ENCODE measurements around the gene TBCD.

GRCh38 chr17:82862737-82863382, 111.0 kb downstream of the TBCD start:
- TF ChIP-seq CTCF (conservative IDR thresholded peaks at IDR 0.05; ENCODE audit: low read depth, low read length) = no peak
- no peak for TF ChIP-seq EZH2phosphoT487 (IDR thresholded peaks at IDR 0.05; ENCODE audit: borderline replicate concordance, low read length)
- no peak for TF ChIP-seq EZH2 (IDR thresholded peaks at IDR 0.05; ENCODE audit: low read length, unreplicated experiment)
